Mesenchymal stem cell (in vitro differentiated cells and primary cell): ENCODE measurements around the gene SEPTIN11. TPM values are rescaled to one million over a fixed set of nuclear protein-coding genes. Genes with fewer than 3 reads are reported as not detected.

ENCODE experiments used
- DNase-seq: peaks from one replicate; pipeline ENCODE4 v3.0.0-alpha.2; 2013
- H2AFZ ChIP-seq: one replicate; pipeline ENCODE4 v1.6.1; 2013; ENCODE audit warnings: low read depth, mild to moderate bottlenecking, control low read depth, inconsistent platforms, low read length, moderate library complexity
- H2AK5ac ChIP-seq: 2 replicates; pipeline ENCODE4 v1.6.1; 2013; ENCODE audit warnings: low read length, moderate library complexity, mild to moderate bottlenecking, inconsistent platforms; ENCODE audit not compliant: severe bottlenecking
- H2BK120ac ChIP-seq: one replicate; pipeline ENCODE4 v1.6.1; 2013; ENCODE audit warnings: low read depth, mild to moderate bottlenecking, inconsistent platforms, low read length, moderate library complexity
- H2BK12ac ChIP-seq, 2 experiments: one replicate each; pipeline ENCODE4 v1.6.1; 2013; ENCODE audit warnings: inconsistent platforms in 2 of 2, low read length in 2 of 2, mild to moderate bottlenecking in 2 of 2, moderate library complexity in 2 of 2, control low read depth in 1 of 2
- H2BK15ac ChIP-seq: one replicate; pipeline ENCODE4 v1.6.1; 2013; ENCODE audit warnings: mild to moderate bottlenecking, low read depth, inconsistent platforms; ENCODE audit not compliant: poor library complexity, severe bottlenecking
- H2BK5ac ChIP-seq: 2 replicates; pipeline ENCODE4 v1.6.1; 2013; ENCODE audit warnings: low read depth, mild to moderate bottlenecking, low read length, control low read depth, inconsistent platforms; ENCODE audit not compliant: poor library complexity, severe bottlenecking
- H3K14ac ChIP-seq, 2 experiments: one replicate each; pipeline ENCODE4 v1.6.1; 2013; ENCODE audit warnings: inconsistent platforms in 2 of 2, low read length in 2 of 2, control low read depth in 1 of 2, mild to moderate bottlenecking in 1 of 2, moderate library complexity in 1 of 2
- H3K18ac ChIP-seq, 2 experiments: one replicate each; pipeline ENCODE4 v1.6.1; 2013; ENCODE audit warnings: inconsistent platforms in 2 of 2, low read length in 2 of 2, control low read depth in 1 of 2, low read depth in 1 of 2, mild to moderate bottlenecking in 1 of 2
- H3K23ac ChIP-seq, 2 experiments: one replicate each; pipeline ENCODE4 v1.6.1; 2013; ENCODE audit warnings: inconsistent platforms in 2 of 2, low read length in 2 of 2, mild to moderate bottlenecking in 2 of 2, moderate library complexity in 2 of 2, control low read depth in 1 of 2
- H3K27ac ChIP-seq: 2 replicates; pipeline ENCODE4 v1.5.1; 2013; ENCODE audit warnings: mild to moderate bottlenecking, moderate library complexity, low read length, control low read depth, inconsistent platforms; ENCODE audit not compliant: poor library complexity, severe bottlenecking
- H3K27me3 ChIP-seq, 2 experiments: 2 replicates each; pipeline versions ENCODE4 v1.6.1 to v1.7.0; 2013; ENCODE audit warnings: low read length in 2 of 2, mild to moderate bottlenecking in 2 of 2, moderate library complexity in 2 of 2, control low read depth in 1 of 2, inconsistent platforms in 1 of 2; ENCODE audit not compliant: control insufficient read depth in 1 of 2, insufficient read depth in 1 of 2
- H3K36me3 ChIP-seq, 2 experiments: 2 replicates each; pipeline versions ENCODE4 v1.6.1 to v1.7.0; 2013; ENCODE audit warnings: low read length in 2 of 2, control low read depth in 1 of 2, inconsistent platforms in 1 of 2, low read depth in 1 of 2, mild to moderate bottlenecking in 1 of 2; ENCODE audit not compliant: insufficient read depth in 2 of 2, control insufficient read depth in 1 of 2
- H3K4ac ChIP-seq, 2 experiments: one replicate each; pipeline ENCODE4 v1.6.1; 2013; ENCODE audit warnings: inconsistent platforms in 2 of 2, low read length in 2 of 2, mild to moderate bottlenecking in 2 of 2, moderate library complexity in 2 of 2, control low read depth in 1 of 2, low read depth in 1 of 2
- H3K4me1 ChIP-seq: 2 replicates; pipeline ENCODE4 v1.6.1; 2013; ENCODE audit warnings: low read depth, low read length, control low read depth; ENCODE audit not compliant: control insufficient read depth, insufficient read depth
- H3K4me2 ChIP-seq: 2 replicates; pipeline ENCODE4 v1.6.1; 2013; ENCODE audit warnings: low read length, mild to moderate bottlenecking, inconsistent platforms; ENCODE audit not compliant: poor library complexity, severe bottlenecking
- H3K4me3 ChIP-seq, 2 experiments: 2 replicates each; pipeline versions ENCODE4 v1.5.1 to v1.7.0; 2013; ENCODE audit warnings: low read length in 2 of 2, mild to moderate bottlenecking in 2 of 2, control low read depth in 1 of 2, low read depth in 1 of 2; ENCODE audit not compliant: insufficient read depth in 1 of 2
- H3K79me1 ChIP-seq: replicated peaks from 2 replicates; pipeline ENCODE4 v1.6.1; 2013; ENCODE audit warnings: mild to moderate bottlenecking, control low read depth, low read length, inconsistent platforms; ENCODE audit not compliant: poor library complexity, severe bottlenecking
- H3K9ac ChIP-seq: 2 replicates; pipeline ENCODE4 v1.7.0; 2013; ENCODE audit warnings: mild to moderate bottlenecking, low read length, moderate library complexity
- H3K9me3 ChIP-seq: 2 replicates; pipeline ENCODE4 v1.7.0; 2013; ENCODE audit warnings: mild to moderate bottlenecking, low read length; ENCODE audit not compliant: control insufficient read depth
- H4K8ac ChIP-seq: one replicate; pipeline ENCODE4 v1.6.1; 2013; ENCODE audit warnings: inconsistent platforms, mild to moderate bottlenecking, low read length, moderate library complexity
- H4K91ac ChIP-seq: one replicate; pipeline ENCODE4 v1.6.1; 2013; ENCODE audit warnings: mild to moderate bottlenecking, low read length, inconsistent platforms
- WGBS: methylation state at CpG from one replicate; pipeline ENCODE4 v1.1.7; 2013; ENCODE audit warnings: mixed read lengths; 5-methylcytosine and 5-hydroxymethylcytosine counted together
- polyA plus RNA-seq, 2 experiments: library from polyadenylated mRNA; stranded (reverse); fragments of 200-250 nt; gene quantifications; one replicate each; pipeline ENCODE4 v1.2.3, GENCODE V29; 2013

Gene SEPTIN11
- polyA plus RNA-seq (2013, experiment 1 of 2), result 510 TPM
- polyA plus RNA-seq (2013, experiment 2 of 2), result 468 TPM

- Histone ChIP-seq H3K9ac (peak within 1 kb of the TSS; percentile 92), H3K14ac (peak within 1 kb of the TSS; percentile 97 to 98), H4K8ac (peak within 1 kb of the TSS; percentile 96), H2BK120ac (peak within 1 kb of the TSS; percentile 91), H3K4me3 (peak within 1 kb of the TSS; percentile 94 to 98), H3K79me1 (peaks cover 5% of the 10 kb centered on the region), H3K36me3 (peaks cover 0 to 4% of the 10 kb centered on the region in 2 experiments), H4K91ac (peak within 1 kb of the TSS; percentile 99), H3K23ac (peak within 1 kb of the TSS; percentile 80 to 99), H2AFZ (peak within 1 kb of the TSS; percentile 60), H3K18ac (peak within 1 kb of the TSS; percentile 98 to 99), H2AK5ac (peak within 1 kb of the TSS; percentile 79), H2BK5ac (peak within 1 kb of the TSS; percentile 96), H3K9me3 (no peaks in the 10 kb centered on the region), H2BK15ac (peak within 1 kb of the TSS; percentile 99), H3K27ac (peak within 1 kb of the TSS; percentile 94), H3K4ac (peak within 1 kb of the TSS; percentile 97 to 99), H3K4me1 (peaks cover 18% of the 10 kb centered on the region), H3K4me2 (peak within 1 kb of the TSS; percentile 81), H3K27me3 (no peaks in the 10 kb centered on the region), H2BK12ac (peak within 1 kb of the TSS; percentile 88 to 99)
- under 1% methylated on average over 66 of the region's 87 CpGs for WGBS
- peak; percentile 96 for DNase-seq
Observed at GRCh38 chr4:76949276-76950051, at the start of gene SEPTIN11. SEPTIN11 (plus strand) TSS chr4:76949752; CDS start chr4:76949904, 152 bp downstream.

GRCh38 chr4:76902233-76902890 is 47.2 kb upstream of the SEPTIN11 start:
- no peak overlapping the region for H2BK15ac ChIP-seq
- DNase-seq, result no peak
- H4K91ac ChIP-seq, result no peak overlapping the region

DNA sequence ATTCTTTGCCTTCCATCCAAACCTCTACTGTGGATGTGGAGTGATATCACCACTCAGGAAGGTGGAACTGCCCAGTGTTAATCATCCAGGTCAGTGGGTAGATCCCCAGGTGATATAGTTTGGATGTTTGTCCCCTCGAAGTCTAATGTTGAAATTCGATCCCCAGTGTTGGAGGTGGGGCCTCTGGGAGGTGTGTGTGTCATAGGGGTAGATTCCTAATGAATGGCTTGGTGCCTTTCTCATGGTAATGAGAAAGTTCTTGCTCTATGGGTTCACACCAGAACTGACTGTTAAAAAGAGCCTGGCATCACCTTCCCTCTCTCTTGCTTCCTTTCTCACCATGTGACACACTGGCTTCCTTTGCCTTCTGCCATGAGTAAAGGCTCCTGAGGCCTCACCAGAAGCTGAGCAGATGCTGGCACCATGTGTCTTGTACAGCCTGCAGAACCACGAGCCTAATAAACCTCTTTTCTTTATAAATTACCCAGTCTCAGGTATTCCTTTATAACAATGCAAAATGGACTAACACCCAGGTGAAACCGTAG is 44.8 kb upstream of the SEPTIN11 start:
- no peak overlapping the region for H3K4me2 ChIP-seq
- H3K27ac ChIP-seq, result peak overlapping the region; percentile 82
- peaks cover 0 to 18% of the 10 kb centered on the region in 2 experiments for H3K27me3 ChIP-seq
- no peaks in the 10 kb centered on the region for H3K79me1 ChIP-seq
- no peak overlapping the region for H3K23ac ChIP-seq
- no peak overlapping the region for H3K9ac ChIP-seq
- peak overlapping the region; percentile 18 for H4K91ac ChIP-seq
- no peak for DNase-seq
- H3K4me3 ChIP-seq, result no peak overlapping the region
- H2AK5ac ChIP-seq, result peak overlapping the region; percentile 66
- no peaks in the 10 kb centered on the region for H3K4me1 ChIP-seq
- H2BK5ac ChIP-seq, result peak overlapping the region; percentile 5
- H3K14ac ChIP-seq, result no peak overlapping the region
- 84% methylated on average over 3 of the region's 4 CpGs for WGBS
- no peaks in the 10 kb centered on the region for H3K36me3 ChIP-seq
- no peak overlapping the region for H4K8ac ChIP-seq
- H3K9me3 ChIP-seq, result no peaks in the 10 kb centered on the region
- peak overlapping the region; percentile 64 for H2BK120ac ChIP-seq
- H3K18ac ChIP-seq, result peak overlapping the region in 1 of 2 experiments; percentile 80
- H2BK12ac ChIP-seq, result peak overlapping the region; percentile 38 to 65
- no peak overlapping the region for H2BK15ac ChIP-seq
- H3K4ac ChIP-seq, result peak overlapping the region; percentile 32 to 46
- no peak overlapping the region for H2AFZ ChIP-seq

More at GRCh38 chr4:76902233-76902890, 47.2 kb upstream of the SEPTIN11 start:
- H3K4me2 ChIP-seq, result no peak overlapping the region
- H3K79me1 ChIP-seq, result no peaks in the 10 kb centered on the region
- H2AFZ ChIP-seq, result no peak overlapping the region
- H3K36me3 ChIP-seq, result no peaks in the 10 kb centered on the region
- H3K4me1 ChIP-seq, result peaks cover 5% of the 10 kb centered on the region
- no peak overlapping the region for H2BK12ac ChIP-seq
- 75% methylated on average over 3 of the region's 3 CpGs for WGBS
- H3K9me3 ChIP-seq, result no peaks in the 10 kb centered on the region
- H2BK5ac ChIP-seq, result no peak overlapping the region
- H3K14ac ChIP-seq, result no peak overlapping the region
- H3K9ac ChIP-seq, result no peak overlapping the region
- no peak overlapping the region for H2AK5ac ChIP-seq
- no peak overlapping the region for H3K23ac ChIP-seq
- no peak overlapping the region for H4K8ac ChIP-seq
- no peak overlapping the region for H3K4me3 ChIP-seq
- H3K18ac ChIP-seq, result no peak overlapping the region
- H3K27ac ChIP-seq, result no peak overlapping the region
- no peak overlapping the region for H2BK120ac ChIP-seq
- peaks cover 0 to 42% of the 10 kb centered on the region in 2 experiments for H3K27me3 ChIP-seq
- no peak overlapping the region for H3K4ac ChIP-seq

DNA sequence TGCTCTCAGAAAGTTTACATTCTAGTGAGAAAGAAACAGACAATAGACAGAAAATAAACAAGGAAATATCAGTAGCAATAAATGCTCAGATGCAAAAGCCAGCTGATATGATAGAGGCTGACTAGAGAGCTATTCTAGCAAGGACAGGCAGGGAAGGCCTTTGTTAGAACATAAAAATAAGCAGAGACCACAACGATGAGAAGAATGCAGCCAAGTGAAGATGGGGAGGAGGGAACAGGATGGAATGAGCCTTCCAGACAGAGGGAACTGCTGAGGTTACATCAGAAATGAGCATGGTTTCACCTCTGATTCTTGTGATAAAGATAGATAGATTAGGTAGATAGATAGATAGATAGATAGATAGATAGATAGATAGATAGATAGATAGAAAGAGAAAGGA is 44.0 kb upstream of the SEPTIN11 start:
- no peak overlapping the region for H3K4me2 ChIP-seq
- no peaks in the 10 kb centered on the region for H3K36me3 ChIP-seq
- no peak overlapping the region for H2BK120ac ChIP-seq
- no peak overlapping the region for H2BK12ac ChIP-seq
- H2BK5ac ChIP-seq, result no peak overlapping the region
- H3K79me1 ChIP-seq, result no peaks in the 10 kb centered on the region
- no peaks in the 10 kb centered on the region for H3K9me3 ChIP-seq
- peak overlapping the region; percentile 82 for H3K27ac ChIP-seq
- 14% methylated on average over 1 of the region's 1 CpG for WGBS
- no peak overlapping the region for H3K14ac ChIP-seq
- peaks cover 0 to 13% of the 10 kb centered on the region in 2 experiments for H3K27me3 ChIP-seq
- DNase-seq, result peak; percentile 70
- H3K4me3 ChIP-seq, result no peak overlapping the region
- no peak overlapping the region for H3K4ac ChIP-seq
- H4K8ac ChIP-seq, result no peak overlapping the region
- H3K23ac ChIP-seq, result no peak overlapping the region
- H4K91ac ChIP-seq, result no peak overlapping the region
- no peak overlapping the region for H3K9ac ChIP-seq
- H2BK15ac ChIP-seq, result no peak overlapping the region
- no peak overlapping the region for H2AK5ac ChIP-seq
- H3K4me1 ChIP-seq, result no peaks in the 10 kb centered on the region
- no peak overlapping the region for H3K18ac ChIP-seq
- H2AFZ ChIP-seq, result no peak overlapping the region
